ENCODE results near the gene MBOAT2. TPM values are rescaled to one million over a fixed set of nuclear protein-coding genes. Genes with fewer than 3 reads are reported as not detected.

Gene MBOAT2
- total and polyA plus RNA-seq, 2 of the 13 experiments (the other 11 are each of a cell fraction or from before 2014, with no cell fraction given): 0.11 to 0.36 TPM

DNA sequence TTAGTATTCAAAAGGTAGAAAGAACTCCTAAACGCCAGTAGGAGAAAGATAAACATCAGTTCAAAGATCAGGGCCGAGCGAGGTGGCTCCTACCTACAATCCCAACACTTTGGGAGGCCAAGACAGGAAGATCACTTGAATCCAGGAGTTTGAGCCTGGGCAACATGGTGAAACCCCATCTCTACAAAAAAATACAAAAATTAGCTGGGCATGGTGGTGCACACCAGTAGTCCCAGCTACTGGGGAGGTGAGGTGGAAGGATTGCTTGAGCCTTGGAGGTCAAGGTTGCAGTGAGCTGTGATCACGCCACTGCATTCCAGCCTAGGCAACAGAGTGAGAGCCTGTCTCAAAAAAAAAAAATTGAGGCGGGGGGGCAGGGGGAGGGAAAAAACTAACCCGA is 40.6 kb downstream of the MBOAT2 start (continued):
- TF ChIP-seq, protein P1, sequence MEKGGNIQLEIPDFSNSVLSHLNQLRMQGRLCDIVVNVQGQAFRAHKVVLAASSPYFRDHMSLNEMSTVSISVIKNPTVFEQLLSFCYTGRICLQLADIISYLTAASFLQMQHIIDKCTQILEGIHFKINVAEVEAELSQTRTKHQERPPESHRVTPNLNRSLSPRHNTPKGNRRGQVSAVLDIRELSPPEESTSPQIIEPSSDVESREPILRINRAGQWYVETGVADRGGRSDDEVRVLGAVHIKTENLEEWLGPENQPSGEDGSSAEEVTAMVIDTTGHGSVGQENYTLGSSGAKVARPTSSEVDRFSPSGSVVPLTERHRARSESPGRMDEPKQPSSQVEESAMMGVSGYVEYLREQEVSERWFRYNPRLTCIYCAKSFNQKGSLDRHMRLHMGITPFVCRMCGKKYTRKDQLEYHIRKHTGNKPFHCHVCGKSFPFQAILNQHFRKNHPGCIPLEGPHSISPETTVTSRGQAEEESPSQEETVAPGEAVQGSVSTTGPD (CRISPR knock-in tag; IDR thresholded peaks at IDR 0.05): no peak
- TF ChIP-seq ZNF614 (CRISPR knock-in tag; IDR thresholded peaks at IDR 0.05; ENCODE audit: borderline replicate concordance): 0 out of 2 replicates have a peak, but pooled peaks have one; percentile 16
- TF ChIP-seq, protein P2, sequence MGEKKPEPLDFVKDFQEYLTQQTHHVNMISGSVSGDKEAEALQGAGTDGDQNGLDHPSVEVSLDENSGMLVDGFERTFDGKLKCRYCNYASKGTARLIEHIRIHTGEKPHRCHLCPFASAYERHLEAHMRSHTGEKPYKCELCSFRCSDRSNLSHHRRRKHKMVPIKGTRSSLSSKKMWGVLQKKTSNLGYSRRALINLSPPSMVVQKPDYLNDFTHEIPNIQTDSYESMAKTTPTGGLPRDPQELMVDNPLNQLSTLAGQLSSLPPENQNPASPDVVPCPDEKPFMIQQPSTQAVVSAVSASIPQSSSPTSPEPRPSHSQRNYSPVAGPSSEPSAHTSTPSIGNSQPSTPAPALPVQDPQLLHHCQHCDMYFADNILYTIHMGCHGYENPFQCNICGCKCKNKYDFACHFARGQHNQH (CRISPR knock-in tag; IDR thresholded peaks at IDR 0.05): no peak
- TF ChIP-seq ZNF567 (CRISPR knock-in tag; IDR thresholded peaks at IDR 0.05; ENCODE audit: borderline replicate concordance): no peak
- no peak for TF ChIP-seq ZNF878 (CRISPR knock-in tag; IDR thresholded peaks at IDR 0.05)
- TF ChIP-seq, protein P3, sequence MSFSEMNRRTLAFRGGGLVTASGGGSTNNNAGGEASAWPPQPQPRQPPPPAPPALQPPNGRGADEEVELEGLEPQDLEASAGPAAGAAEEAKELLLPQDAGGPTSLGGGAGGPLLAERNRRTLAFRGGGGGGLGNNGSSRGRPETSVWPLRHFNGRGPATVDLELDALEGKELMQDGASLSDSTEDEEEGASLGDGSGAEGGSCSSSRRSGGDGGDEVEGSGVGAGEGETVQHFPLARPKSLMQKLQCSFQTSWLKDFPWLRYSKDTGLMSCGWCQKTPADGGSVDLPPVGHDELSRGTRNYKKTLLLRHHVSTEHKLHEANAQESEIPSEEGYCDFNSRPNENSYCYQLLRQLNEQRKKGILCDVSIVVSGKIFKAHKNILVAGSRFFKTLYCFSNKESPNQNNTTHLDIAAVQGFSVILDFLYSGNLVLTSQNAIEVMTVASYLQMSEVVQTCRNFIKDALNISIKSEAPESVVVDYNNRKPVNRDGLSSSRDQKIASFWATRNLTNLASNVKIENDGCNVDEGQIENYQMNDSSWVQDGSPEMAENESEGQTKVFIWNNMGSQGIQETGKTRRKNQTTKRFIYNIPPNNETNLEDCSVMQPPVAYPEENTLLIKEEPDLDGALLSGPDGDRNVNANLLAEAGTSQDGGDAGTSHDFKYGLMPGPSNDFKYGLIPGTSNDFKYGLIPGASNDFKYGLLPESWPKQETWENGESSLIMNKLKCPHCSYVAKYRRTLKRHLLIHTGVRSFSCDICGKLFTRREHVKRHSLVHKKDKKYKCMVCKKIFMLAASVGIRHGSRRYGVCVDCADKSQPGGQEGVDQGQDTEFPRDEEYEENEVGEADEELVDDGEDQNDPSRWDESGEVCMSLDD (CRISPR knock-in tag; IDR thresholded peaks at IDR 0.05; ENCODE audit: borderline replicate concordance): no peak
- TF ChIP-seq MED13 (CRISPR knock-in tag; IDR thresholded peaks at IDR 0.05): no peak
- TF ChIP-seq SOX5 (CRISPR knock-in tag; IDR thresholded peaks at IDR 0.05; ENCODE audit: borderline replicate concordance): 0 out of 2 replicates have a peak, but pooled peaks have one; percentile 27
- TF ChIP-seq ONECUT2 (CRISPR knock-in tag; IDR thresholded peaks at IDR 0.05): no peak
- TF ChIP-seq, protein P4, sequence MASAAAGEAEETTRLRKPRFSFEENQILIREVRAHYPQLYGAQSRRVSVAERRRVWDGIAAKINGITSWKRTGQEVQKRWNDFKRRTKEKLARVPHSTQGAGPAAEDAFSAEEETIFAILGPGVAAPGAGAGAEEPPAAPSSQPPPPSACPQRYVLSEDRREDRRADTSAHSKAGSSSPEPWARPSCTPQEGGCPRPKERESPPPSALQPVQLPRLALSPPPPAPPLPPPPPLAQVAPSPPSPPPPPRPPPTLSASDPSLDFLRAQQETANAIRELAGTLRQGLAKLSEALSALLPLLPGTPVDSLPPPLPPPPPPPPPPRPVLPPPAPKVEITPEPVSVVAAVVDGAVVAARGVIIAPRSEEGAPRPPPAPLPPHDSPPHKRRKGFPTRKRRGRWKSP (CRISPR knock-in tag; IDR thresholded peaks at IDR 0.05): no peak
- TF ChIP-seq ZNF781 (CRISPR knock-in tag; IDR thresholded peaks at IDR 0.05; ENCODE audit: borderline replicate concordance, not compliant biosample characterization): no peak
- TF ChIP-seq ZNF205 (CRISPR knock-in tag; IDR thresholded peaks at IDR 0.05): no peak
- no peak for TF ChIP-seq TOPORS (CRISPR knock-in tag; IDR thresholded peaks at IDR 0.05)
- no peak for TF ChIP-seq MAFF (IDR thresholded peaks at IDR 0.05; ENCODE audit: low read depth, low read length)
- TF ChIP-seq KMT2B (CRISPR knock-in tag; IDR thresholded peaks at IDR 0.05): no peak
- TF ChIP-seq ATM (IDR thresholded peaks at IDR 0.05; ENCODE audit: borderline replicate concordance): no peak
- no peak for TF ChIP-seq ZNF430 (CRISPR knock-in tag; IDR thresholded peaks at IDR 0.05)
- no peak for TF ChIP-seq FOXA1 (IDR thresholded peaks at IDR 0.05)
- peak; percentile 31; the same call in 1 of the 2 replicates for TF ChIP-seq FOXA1 (CRISPR knock-in tag; IDR thresholded peaks at IDR 0.05)
- TF ChIP-seq BORCS8-MEF2B (CRISPR knock-in tag; IDR thresholded peaks at IDR 0.05): no peak
- no peak for TF ChIP-seq MEIS1 (CRISPR knock-in tag; IDR thresholded peaks at IDR 0.05; ENCODE audit: borderline replicate concordance)
- 0 out of 2 replicates have a peak, but pooled peaks have one; percentile 3 for TF ChIP-seq NCOR1 (IDR thresholded peaks at IDR 0.05; ENCODE audit: borderline replicate concordance, low read length)
- TF ChIP-seq ZBTB7A (CRISPR knock-in tag; IDR thresholded peaks at IDR 0.05): no peak
- TF ChIP-seq ZNF501 (CRISPR knock-in tag; IDR thresholded peaks at IDR 0.05): no peak
- TF ChIP-seq BHLHE40 (IDR thresholded peaks at IDR 0.05; ENCODE audit: low read length): no peak
- TF ChIP-seq TCF7 (IDR thresholded peaks at IDR 0.05; ENCODE audit: low read depth): 0 out of 2 replicates have a peak, but pooled peaks have one; percentile 9

Measured in HepG2 (cell line).